ENCODE data around the gene BARHL1.
A peak's percentile ranks its signal among the peaks of the same experiment; 100 is the strongest.

Gene BARHL1

DNA sequence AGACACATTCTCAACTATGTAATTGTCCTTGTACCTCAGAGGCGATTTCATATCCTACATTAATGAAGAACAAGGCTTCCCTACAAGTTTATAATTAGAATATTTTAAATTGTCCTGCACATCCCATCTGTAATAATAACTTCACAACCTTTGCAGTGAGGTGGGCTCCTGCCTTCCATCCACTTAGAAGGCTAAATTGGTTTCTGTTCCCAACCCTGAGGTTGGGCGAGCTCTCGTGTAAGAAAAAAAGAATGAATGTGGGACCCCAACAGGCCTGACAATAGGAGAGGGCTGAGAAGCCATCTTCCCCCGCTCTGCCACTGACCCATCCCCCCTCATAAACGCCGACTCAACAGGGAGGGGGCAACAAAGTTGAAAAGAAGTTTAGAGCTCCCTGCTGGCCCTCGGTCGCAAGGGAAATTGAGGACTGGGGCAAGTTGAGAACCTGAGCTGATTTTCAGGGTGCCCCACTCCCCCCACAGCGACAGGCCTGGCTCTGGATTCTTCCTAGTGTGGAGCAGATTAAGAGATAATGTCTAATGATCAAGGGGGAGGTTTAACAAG, 9.4 kb downstream of the BARHL1 start:
- Histone ChIP-seq H3K9me3 (ENCODE audit: insufficient read depth, low read length) (no peaks in the 10 kb centered on the region), H3K4me3 (ENCODE audit: insufficient read length, low read depth) (peak overlapping the region; percentile 27), H3K4me1 (ENCODE audit: insufficient read depth, insufficient read length) (peaks cover 25% of the 10 kb centered on the region), H3K36me3 (ENCODE audit: insufficient read depth, insufficient read length, low read length) (peaks cover 31% of the 10 kb centered on the region), H3K27me3 (ENCODE audit: insufficient read depth, insufficient read length) (peaks cover 45% of the 10 kb centered on the region), H3K9ac (ENCODE audit: insufficient read length, low read depth) (peak overlapping the region; percentile 53)
- no peak for TF ChIP-seq SUZ12 (IDR thresholded peaks at IDR 0.05; ENCODE audit: extremely low read depth, insufficient read depth, insufficient read length)
- no peak for TF ChIP-seq ZNF274 (IDR thresholded peaks at IDR 0.05; ENCODE audit: low read depth, low read length)
- no peak for TF ChIP-seq YY1 (IDR thresholded peaks at IDR 0.05; ENCODE audit: insufficient read depth, insufficient read length)
- DNase-seq (ENCODE audit: low read depth, low spot score): peak; percentile 57

DNA sequence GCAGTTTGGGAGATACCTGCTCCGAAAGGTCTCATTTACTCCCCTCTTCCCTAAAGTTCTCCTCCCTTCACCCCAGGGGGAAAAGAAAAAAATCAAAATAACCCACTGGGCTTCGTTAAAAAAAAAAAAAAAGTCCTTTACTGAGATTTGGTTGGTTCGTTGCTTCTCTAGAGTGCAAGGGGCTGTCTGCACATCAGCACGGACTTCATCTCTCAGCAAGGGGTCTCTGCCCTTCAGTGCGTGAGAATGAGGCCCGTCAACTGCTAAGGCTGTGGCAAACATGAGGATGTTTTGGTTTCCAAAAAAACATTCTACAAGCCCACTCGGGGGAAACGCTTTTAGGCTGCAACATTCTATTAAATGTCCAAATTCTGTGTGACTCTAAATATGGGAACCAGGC, 10.0 kb downstream of the BARHL1 start:
- Histone ChIP-seq H3K9ac (ENCODE audit: insufficient read length, low read depth) (peak overlapping the region; percentile 53), H3K27me3 (ENCODE audit: insufficient read depth, insufficient read length) (peaks cover 39% of the 10 kb centered on the region), H3K4me1 (ENCODE audit: insufficient read depth, insufficient read length) (peaks cover 18% of the 10 kb centered on the region), H3K36me3 (ENCODE audit: insufficient read depth, insufficient read length, low read length) (peaks cover 37% of the 10 kb centered on the region), H3K4me3 (ENCODE audit: insufficient read length, low read depth) (peak overlapping the region; percentile 27), H3K9me3 (ENCODE audit: insufficient read depth, low read length) (no peaks in the 10 kb centered on the region)
- DNase-seq (ENCODE audit: low read depth, low spot score): no peak
- TF ChIP-seq SUZ12 (IDR thresholded peaks at IDR 0.05; ENCODE audit: extremely low read depth, insufficient read depth, insufficient read length): no peak

DNA sequence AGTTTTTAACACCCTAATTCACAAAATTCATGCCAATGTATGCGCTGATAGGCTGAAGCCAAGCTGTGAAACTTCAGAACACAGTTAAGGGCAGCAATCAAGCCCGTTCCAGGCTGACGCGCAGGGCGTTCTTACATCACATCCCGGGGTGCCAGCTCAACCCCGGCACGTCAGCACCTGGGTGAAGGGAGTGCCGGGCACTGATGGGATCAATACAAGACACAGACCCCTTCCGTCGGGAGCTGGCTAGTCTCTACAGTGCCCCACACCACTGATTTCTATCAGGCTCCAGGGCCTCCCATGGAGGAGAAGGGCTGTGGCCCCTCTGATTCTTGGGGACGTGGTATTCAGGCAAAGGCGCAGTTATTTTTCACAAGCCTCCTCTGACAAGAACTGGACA, 12.0 kb downstream of the BARHL1 start:
- Histone ChIP-seq H3K9me3 (ENCODE audit: insufficient read depth, low read length) (no peaks in the 10 kb centered on the region), H3K4me1 (ENCODE audit: insufficient read depth, insufficient read length) (peaks cover 9% of the 10 kb centered on the region), H3K9ac (ENCODE audit: insufficient read length, low read depth) (no peak overlapping the region), H3K27me3 (ENCODE audit: insufficient read depth, insufficient read length) (peaks cover 20% of the 10 kb centered on the region), H3K36me3 (ENCODE audit: insufficient read depth, insufficient read length, low read length) (peaks cover 53% of the 10 kb centered on the region), H3K4me3 (ENCODE audit: insufficient read length, low read depth) (no peak overlapping the region)
- no peak for DNase-seq (ENCODE audit: low read depth, low spot score)
- no peak for TF ChIP-seq SUZ12 (IDR thresholded peaks at IDR 0.05; ENCODE audit: extremely low read depth, insufficient read depth, insufficient read length)
- TF ChIP-seq YY1 (IDR thresholded peaks at IDR 0.05; ENCODE audit: insufficient read depth, insufficient read length): no peak
- TF ChIP-seq ZNF274 (IDR thresholded peaks at IDR 0.05; ENCODE audit: low read depth, low read length): no peak

DNA sequence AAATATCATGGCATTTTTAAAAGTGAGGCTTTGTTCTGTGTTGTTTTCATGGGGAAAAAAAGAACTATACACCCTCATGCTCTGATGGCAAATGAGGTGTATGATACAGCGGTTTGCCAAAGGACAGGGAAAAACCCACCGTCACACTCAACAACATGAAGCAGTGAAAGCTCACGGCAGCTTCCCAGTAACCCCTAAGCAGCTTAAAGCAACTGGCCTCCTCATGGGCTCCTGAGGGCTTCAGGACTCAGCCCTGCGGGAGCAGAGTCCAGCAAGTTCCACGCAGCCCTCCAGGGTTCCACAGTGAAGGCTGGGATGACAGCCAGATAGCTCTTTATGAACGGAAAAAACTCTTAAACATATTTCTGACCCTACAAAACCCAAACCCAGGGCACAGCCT, 12.9 kb downstream of the BARHL1 start:
- DNase-seq (ENCODE audit: low read depth, low spot score): no peak
- Histone ChIP-seq H3K27me3 (ENCODE audit: insufficient read depth, insufficient read length) (peaks cover 10% of the 10 kb centered on the region), H3K36me3 (ENCODE audit: insufficient read depth, insufficient read length, low read length) (peaks cover 62% of the 10 kb centered on the region), H3K9me3 (ENCODE audit: insufficient read depth, low read length) (no peaks in the 10 kb centered on the region), H3K9ac (ENCODE audit: insufficient read length, low read depth) (no peak overlapping the region), H3K4me3 (ENCODE audit: insufficient read length, low read depth) (no peak overlapping the region), H3K4me1 (ENCODE audit: insufficient read depth, insufficient read length) (peaks cover 7% of the 10 kb centered on the region)
- TF ChIP-seq SUZ12 (IDR thresholded peaks at IDR 0.05; ENCODE audit: extremely low read depth, insufficient read depth, insufficient read length): no peak
- TF ChIP-seq YY1 (IDR thresholded peaks at IDR 0.05; ENCODE audit: insufficient read depth, insufficient read length): no peak
- TF ChIP-seq ZNF274 (IDR thresholded peaks at IDR 0.05; ENCODE audit: low read depth, low read length): no peak

DNA sequence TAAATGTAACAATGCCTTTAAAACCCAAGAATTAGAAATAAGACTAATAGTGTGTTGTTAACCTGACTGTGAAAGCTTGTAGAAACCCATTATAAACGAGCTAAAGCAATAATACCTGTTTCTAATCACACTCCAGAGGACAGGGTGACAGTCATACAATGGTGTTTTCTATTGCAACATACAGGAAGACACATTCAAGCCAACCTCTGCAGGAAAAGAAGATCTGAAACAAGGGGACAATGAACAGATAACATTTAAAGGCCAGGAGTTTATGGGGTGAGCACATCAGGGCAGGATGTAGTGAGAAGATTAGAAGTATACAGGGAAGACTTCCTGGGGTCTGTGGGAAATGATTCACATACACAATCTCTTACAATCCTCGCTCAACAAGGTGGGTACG, 13.8 kb downstream of the BARHL1 start:
- Histone ChIP-seq H3K9ac (ENCODE audit: insufficient read length, low read depth) (no peak overlapping the region), H3K36me3 (ENCODE audit: insufficient read depth, insufficient read length, low read length) (peaks cover 70% of the 10 kb centered on the region)
- TF ChIP-seq SUZ12 (IDR thresholded peaks at IDR 0.05; ENCODE audit: extremely low read depth, insufficient read depth, insufficient read length) (no peak), ZNF274 (IDR thresholded peaks at IDR 0.05; ENCODE audit: low read depth, low read length) (no peak), YY1 (IDR thresholded peaks at IDR 0.05; ENCODE audit: insufficient read depth, insufficient read length) (no peak)

DNA sequence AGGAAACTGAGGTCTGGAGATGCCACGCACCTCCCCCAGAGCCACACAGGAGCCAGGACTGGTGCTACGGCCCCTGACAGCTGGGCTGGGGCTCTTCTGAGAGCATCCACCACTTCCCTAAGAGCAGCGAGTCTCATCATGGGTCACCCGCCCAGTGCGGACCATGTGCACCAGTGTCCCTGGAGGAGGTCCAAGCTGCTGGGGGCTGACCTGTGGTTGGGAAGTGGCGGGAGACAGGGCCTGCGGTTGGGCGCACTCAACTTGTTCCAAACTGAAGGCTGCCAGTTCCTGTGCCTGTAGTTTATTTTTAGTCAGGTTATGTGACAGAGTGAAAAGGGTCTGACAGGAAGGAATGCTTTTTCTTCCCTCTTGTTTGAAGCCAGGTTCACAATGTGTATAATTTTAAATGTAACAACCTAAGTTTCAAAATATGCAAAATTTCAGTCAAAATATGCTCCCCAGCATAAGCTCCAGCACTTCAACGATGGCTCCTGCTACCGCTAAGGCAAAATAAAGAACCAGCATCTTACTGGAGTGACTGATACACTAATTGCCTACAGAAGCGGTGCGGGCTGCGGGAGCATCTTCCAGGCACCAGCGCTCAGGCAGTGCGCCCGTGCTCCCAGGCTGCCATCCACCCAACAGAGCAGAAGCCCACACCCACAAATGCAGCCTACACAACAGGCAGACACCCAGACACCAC, 14.8 kb downstream of the BARHL1 start:
- H3K36me3 ChIP-seq (ENCODE audit: insufficient read depth, insufficient read length, low read length): peaks cover 78% of the 10 kb centered on the region
- TF ChIP-seq SUZ12 (IDR thresholded peaks at IDR 0.05; ENCODE audit: extremely low read depth, insufficient read depth, insufficient read length): no peak
- no peak for TF ChIP-seq ZNF274 (IDR thresholded peaks at IDR 0.05; ENCODE audit: low read depth, low read length)
- TF ChIP-seq YY1 (IDR thresholded peaks at IDR 0.05; ENCODE audit: insufficient read depth, insufficient read length): no peak
- DNase-seq (ENCODE audit: low read depth, low spot score): no peak

More for the DNA sequence above, 13.8 kb downstream of the BARHL1 start:
- H3K9me3 ChIP-seq (ENCODE audit: insufficient read depth, low read length): no peaks in the 10 kb centered on the region
- no peak for DNase-seq (ENCODE audit: low read depth, low spot score)
- peaks cover 2% of the 10 kb centered on the region for H3K27me3 ChIP-seq (ENCODE audit: insufficient read depth, insufficient read length)
- H3K4me1 ChIP-seq (ENCODE audit: insufficient read depth, insufficient read length): peaks cover 4% of the 10 kb centered on the region
- no peak overlapping the region for H3K4me3 ChIP-seq (ENCODE audit: insufficient read length, low read depth)

DNA sequence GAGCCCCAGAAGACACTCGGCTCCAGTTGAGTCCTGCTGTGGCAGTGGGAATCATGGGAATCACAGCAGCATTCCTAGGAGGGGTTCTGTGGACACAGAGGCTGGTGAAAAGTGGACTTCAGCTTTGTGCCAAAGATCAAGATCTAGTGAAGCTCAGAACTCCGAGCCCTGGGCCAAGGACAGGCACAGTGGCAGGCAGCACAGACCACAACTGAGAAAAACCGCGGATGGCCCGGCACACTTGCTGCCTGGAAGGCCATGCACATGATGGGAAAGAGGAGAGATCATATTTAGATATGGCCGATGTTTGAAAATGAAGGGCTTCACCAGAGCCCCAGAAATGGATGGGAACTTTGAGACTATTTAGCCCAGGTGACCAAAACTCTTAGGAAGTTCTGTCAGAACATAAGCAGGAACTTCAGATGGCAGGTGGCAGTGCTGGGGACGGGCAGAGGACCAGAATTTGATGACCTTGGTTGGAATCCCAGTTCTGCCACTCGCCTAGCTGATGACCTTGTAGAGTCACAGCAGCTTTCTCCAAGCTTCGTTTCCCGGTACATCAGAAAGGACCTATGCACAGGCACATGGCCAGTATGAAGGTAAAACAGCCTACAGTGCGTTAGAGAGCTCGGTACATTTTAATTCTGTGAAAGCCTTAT, 18.0 kb downstream of the BARHL1 start:
- Histone ChIP-seq H3K9ac (ENCODE audit: insufficient read length, low read depth) (no peak overlapping the region), H3K36me3 (ENCODE audit: insufficient read depth, insufficient read length, low read length) (peaks cover 90% of the 10 kb centered on the region), H3K4me3 (ENCODE audit: insufficient read length, low read depth) (no peak overlapping the region), H3K27me3 (ENCODE audit: insufficient read depth, insufficient read length) (no peaks in the 10 kb centered on the region), H3K9me3 (ENCODE audit: insufficient read depth, low read length) (no peaks in the 10 kb centered on the region), H3K4me1 (ENCODE audit: insufficient read depth, insufficient read length) (no peaks in the 10 kb centered on the region)
- TF ChIP-seq ZNF274 (IDR thresholded peaks at IDR 0.05; ENCODE audit: low read depth, low read length) (no peak), SUZ12 (IDR thresholded peaks at IDR 0.05; ENCODE audit: extremely low read depth, insufficient read depth, insufficient read length) (no peak), YY1 (IDR thresholded peaks at IDR 0.05; ENCODE audit: insufficient read depth, insufficient read length) (no peak)
- no peak for DNase-seq (ENCODE audit: low read depth, low spot score)

More for the DNA sequence above, 14.8 kb downstream of the BARHL1 start:
- H3K4me3 ChIP-seq (ENCODE audit: insufficient read length, low read depth): no peak overlapping the region
- peaks cover 4% of the 10 kb centered on the region for H3K4me1 ChIP-seq (ENCODE audit: insufficient read depth, insufficient read length)
- no peaks in the 10 kb centered on the region for H3K9me3 ChIP-seq (ENCODE audit: insufficient read depth, low read length)
- H3K9ac ChIP-seq (ENCODE audit: insufficient read length, low read depth): no peak overlapping the region
- H3K27me3 ChIP-seq (ENCODE audit: insufficient read depth, insufficient read length): no peaks in the 10 kb centered on the region

Data from NT2/D1 (cell line).